CD14-positive monocyte (primary cell): ENCODE results near the gene TRMT10A. TPM values are rescaled to one million over a fixed set of nuclear protein-coding genes. Genes with fewer than 3 reads are reported as not detected.

ENCODE experiments used
- DNase-seq, 3 donors: peaks; one replicate each; pipeline ENCODE4 v3.0.0-alpha.2; 2011 to 2022
- H2AFZ ChIP-seq: 2 replicates; pipeline ENCODE4 v1.6.0; 2012; ENCODE audit warnings: mild to moderate bottlenecking, low read depth, low read length, inconsistent platforms; ENCODE audit not compliant: insufficient read depth, poor library complexity, severe bottlenecking
- H3K27ac ChIP-seq, 2 donors: 1 replicate in 1 of 2; 2 replicates in 1 of 2; pipeline ENCODE4 v1.5.1; 2012 to 2013; ENCODE audit warnings: low read length in 2 of 2, control low read depth in 1 of 2, inconsistent platforms in 1 of 2, low read depth in 1 of 2, mild to moderate bottlenecking in 1 of 2
- H3K27me3 ChIP-seq, 2 donors: one replicate each; pipeline versions ENCODE4 v1.6.0 to v1.6.1; 2011 to 2013; ENCODE audit warnings: low read length in 2 of 2; ENCODE audit not compliant: control insufficient read depth in 2 of 2, insufficient read depth in 2 of 2
- H3K36me3 ChIP-seq, 2 donors: replicated peaks in 1 of 2; 1 replicate in 1 of 2; 2 replicates in 1 of 2; pipeline versions ENCODE4 v1.5.1 to v1.6.1; 2012 to 2013; ENCODE audit warnings: low read length in 2 of 2, control low read depth in 1 of 2, inconsistent platforms in 1 of 2, mild to moderate bottlenecking in 1 of 2; ENCODE audit not compliant: insufficient read depth in 2 of 2, control insufficient read depth in 1 of 2
- H3K4me1 ChIP-seq, 2 donors: 1 replicate in 1 of 2; 2 replicates in 1 of 2; pipeline versions ENCODE4 v1.5.1 to v1.6.1; 2012 to 2013; ENCODE audit warnings: low read length in 2 of 2, control low read depth in 1 of 2, inconsistent platforms in 1 of 2, mild to moderate bottlenecking in 1 of 2, moderate library complexity in 1 of 2; ENCODE audit not compliant: insufficient read depth in 2 of 2, control insufficient read depth in 1 of 2
- H3K4me2 ChIP-seq: replicated peaks from 2 replicates; pipeline ENCODE3; 2012; ENCODE audit warnings: low read length, moderate library complexity, mild to moderate bottlenecking; ENCODE audit not compliant: poor library complexity, severe bottlenecking; ENCODE audit errors: extremely low read depth
- H3K4me3 ChIP-seq, 3 experiments: fragments of 200-600 bp in 1 of 3; sonication (generic) in 1 of 3; replicated peaks in 1 of 3; 1 replicate in 2 of 3; 2 replicates in 1 of 3; pipeline ENCODE4 v1.5.1; 2011 to 2013; ENCODE audit warnings: low read length in 3 of 3, mild to moderate bottlenecking in 3 of 3, control low read depth in 2 of 3, low read depth in 2 of 3, inconsistent platforms in 1 of 3, moderate library complexity in 1 of 3
- H3K79me2 ChIP-seq: 2 replicates; pipeline ENCODE4 v1.6.0; 2012; ENCODE audit warnings: mild to moderate bottlenecking, control low read depth, inconsistent platforms, low read length, moderate library complexity; ENCODE audit not compliant: insufficient read depth
- H3K9ac ChIP-seq: 2 replicates; pipeline ENCODE4 v1.6.0; 2017; ENCODE audit warnings: low read length, mild to moderate bottlenecking; ENCODE audit not compliant: insufficient read depth, poor library complexity, severe bottlenecking
- H3K9me3 ChIP-seq, 2 donors: replicated peaks in 1 of 2; 1 replicate in 1 of 2; 2 replicates in 1 of 2; pipeline versions ENCODE4 v1.5.1 to v1.6.1; 2012 to 2013; ENCODE audit warnings: low read length in 2 of 2, control low read depth in 1 of 2; ENCODE audit not compliant: control insufficient read depth in 1 of 2, insufficient read depth in 1 of 2
- H4K20me1 ChIP-seq: 2 replicates; pipeline ENCODE4 v1.6.0; 2012; ENCODE audit warnings: mild to moderate bottlenecking, low read length, control low read depth, moderate library complexity; ENCODE audit not compliant: insufficient read depth
- H3K27ac Mint-ChIP-seq, 7 donors: one replicate each; pipeline ENCODE4 v1.8.0; 2020; ENCODE audit warnings: mild to moderate bottlenecking in 7 of 7, mixed read lengths in 7 of 7, moderate library complexity in 6 of 7, inconsistent platforms in 2 of 7
- H3K27me3 Mint-ChIP-seq, 3 donors: one replicate each; pipeline ENCODE4 v1.8.0; 2021 to 2022; ENCODE audit warnings: low read depth in 3 of 3, mild to moderate bottlenecking in 3 of 3, mixed read lengths in 3 of 3, moderate library complexity in 3 of 3, inconsistent platforms in 1 of 3
- H3K36me3 Mint-ChIP-seq, 2 donors: one replicate each; pipeline ENCODE4 v1.8.0; 2020; ENCODE audit warnings: mixed read lengths in 2 of 2, inconsistent platforms in 1 of 2, mild to moderate bottlenecking in 1 of 2
- H3K4me1 Mint-ChIP-seq: one replicate; pipeline ENCODE4 v1.8.0; 2020; ENCODE audit warnings: mild to moderate bottlenecking, mixed read lengths
- H3K4me3 Mint-ChIP-seq, 2 donors: one replicate each; pipeline ENCODE4 v1.8.0; 2020; ENCODE audit warnings: mild to moderate bottlenecking in 2 of 2, mixed read lengths in 2 of 2, moderate library complexity in 1 of 2
- H3K9me3 Mint-ChIP-seq, 7 donors: one replicate each; pipeline ENCODE4 v1.8.0; 2020 to 2022; ENCODE audit warnings: mixed read lengths in 7 of 7, mild to moderate bottlenecking in 6 of 7, moderate library complexity in 6 of 7, inconsistent platforms in 2 of 7
- CTCF ChIP-seq: fragments of 200-600 bp; IDR thresholded peaks from one replicate; pipeline ENCODE4 v1.8.0; 2022; ENCODE audit warnings: antibody characterized with exemption, mild to moderate bottlenecking
- WGBS: methylation state at CpG from one replicate; pipeline ENCODE4 v1.1.5; 2013; ENCODE audit warnings: missing lambda C conversion rate; ENCODE audit not compliant: insufficient coverage; 5-methylcytosine and 5-hydroxymethylcytosine counted together
- intact Hi-C, 2 donors: fragments of 100-400 bp; cut with micrococcal nuclease; formaldehyde crosslinking; loops; one replicate each; pipeline versions ENCODE4 v1.15.0 to v1.15.1; 2023
- polyA plus RNA-seq, 3 donors: library from polyadenylated mRNA; depleted of rRNA in 1 of 3; unstranded in 2 of 3; stranded (reverse) in 1 of 3; fragments of 300-500 nt in 2 of 3; fragments of >200 nt in 1 of 3; fragmentation: Illumina TruSeq in 2 of 3; gene quantifications; 1 replicate in 2 of 3; 2 replicates in 1 of 3; pipeline ENCODE4 v1.2.3, GENCODE V29; 2012 to 2021

TRMT10A gene
- polyA plus RNA-seq, 3 donors = 1.6 to 3.9 (median 3.4) TPM

- no peak overlapping the region for H2AFZ ChIP-seq
- H3K9ac ChIP-seq = no peak overlapping the region
- peaks cover 0 to 2% of the 10 kb centered on the region in 2 donors for H3K27me3 ChIP-seq
- H3K4me1 Mint-ChIP-seq = no peaks in the 10 kb centered on the region
- no peaks in the 10 kb centered on the region for H3K36me3 ChIP-seq
- no peak overlapping the region for H3K4me3 Mint-ChIP-seq
- H3K4me2 ChIP-seq = no peak overlapping the region
- H3K79me2 ChIP-seq = no peaks in the 10 kb centered on the region
- no peak overlapping the region for H3K4me3 ChIP-seq
- H3K27ac Mint-ChIP-seq = no peak overlapping the region
- peaks cover 0 to 4% (median 0%) of the 10 kb centered on the region in 7 donors for H3K9me3 Mint-ChIP-seq
- H4K20me1 ChIP-seq = no peaks in the 10 kb centered on the region
- no peaks in the 10 kb centered on the region for H3K36me3 Mint-ChIP-seq
- no peak for DNase-seq
- H3K27ac ChIP-seq = no peak overlapping the region
- intact Hi-C loops = no loop called here
- no peak for TF ChIP-seq CTCF
- peaks cover 0 to 6% (median 4%) of the 10 kb centered on the region in 3 donors for H3K27me3 Mint-ChIP-seq
- H3K4me1 ChIP-seq = no peaks in the 10 kb centered on the region
- H3K9me3 ChIP-seq = no peaks in the 10 kb centered on the region
Measured at GRCh38 chr4:99587309-99587708, 23.5 kb upstream of the TRMT10A start.

GRCh38 chr4:99586797-99587196, 23.0 kb upstream of the TRMT10A start:
- H3K9me3 Mint-ChIP-seq = peaks cover 0 to 4% (median 0%) of the 10 kb centered on the region in 7 donors
- no CpG with 5 or more reads among the region's 1 CpG for WGBS
- DNase-seq = no peak
- H3K36me3 Mint-ChIP-seq = no peaks in the 10 kb centered on the region
- H3K4me1 Mint-ChIP-seq = no peaks in the 10 kb centered on the region
- no peak overlapping the region for H3K27ac Mint-ChIP-seq
- H3K9ac ChIP-seq = no peak overlapping the region
- no peak overlapping the region for H2AFZ ChIP-seq
- no peaks in the 10 kb centered on the region for H3K4me1 ChIP-seq
- H3K4me3 Mint-ChIP-seq = no peak overlapping the region
- H3K4me2 ChIP-seq = no peak overlapping the region
- H3K9me3 ChIP-seq = no peaks in the 10 kb centered on the region
- intact Hi-C loops = no loop called here
- no peak overlapping the region for H3K27ac ChIP-seq
- no peaks in the 10 kb centered on the region for H3K36me3 ChIP-seq
- no peak overlapping the region for H3K4me3 ChIP-seq
- H4K20me1 ChIP-seq = no peaks in the 10 kb centered on the region
- peaks cover 0 to 6% (median 4%) of the 10 kb centered on the region in 3 donors for H3K27me3 Mint-ChIP-seq
- H3K79me2 ChIP-seq = no peaks in the 10 kb centered on the region
- H3K27me3 ChIP-seq = peaks cover 0 to 2% of the 10 kb centered on the region in 2 donors
- no peak for TF ChIP-seq CTCF
